GM13977 (cell line): Measurements from ENCODE around the gene ULK1.

ENCODE experiments used
- DNase-seq: peaks from one replicate; pipeline ENCODE4 v3.0.0; 2012; ENCODE audit warnings: low spot score
- in situ Hi-C: fragments of 300-500 bp; cut with MboI; formaldehyde crosslinking; loops from one replicate; pipeline ENCODE4 v1.12.0; 2022; ENCODE audit warnings: low sequenced_read_pairs, low pct_unique_long_range_greater_than_20kb, mixed read lengths, inconsistent platforms; ENCODE audit not compliant: unreplicated experiment
- TF ChIP-seq, protein P1 (sequence below): IDR thresholded peaks from 2 replicates; pipeline ENCODE4 v1.5.1; 2012; ENCODE audit warnings: mild to moderate bottlenecking, control low read depth; ENCODE audit not compliant: insufficient read depth; ENCODE audit errors: extremely low read depth, missing control alignments

Gene ULK1

GRCh38 chr12:131855521-131856142, 38.8 kb upstream of the ULK1 start:
- no peak for DNase-seq
- TF ChIP-seq, protein P1, sequence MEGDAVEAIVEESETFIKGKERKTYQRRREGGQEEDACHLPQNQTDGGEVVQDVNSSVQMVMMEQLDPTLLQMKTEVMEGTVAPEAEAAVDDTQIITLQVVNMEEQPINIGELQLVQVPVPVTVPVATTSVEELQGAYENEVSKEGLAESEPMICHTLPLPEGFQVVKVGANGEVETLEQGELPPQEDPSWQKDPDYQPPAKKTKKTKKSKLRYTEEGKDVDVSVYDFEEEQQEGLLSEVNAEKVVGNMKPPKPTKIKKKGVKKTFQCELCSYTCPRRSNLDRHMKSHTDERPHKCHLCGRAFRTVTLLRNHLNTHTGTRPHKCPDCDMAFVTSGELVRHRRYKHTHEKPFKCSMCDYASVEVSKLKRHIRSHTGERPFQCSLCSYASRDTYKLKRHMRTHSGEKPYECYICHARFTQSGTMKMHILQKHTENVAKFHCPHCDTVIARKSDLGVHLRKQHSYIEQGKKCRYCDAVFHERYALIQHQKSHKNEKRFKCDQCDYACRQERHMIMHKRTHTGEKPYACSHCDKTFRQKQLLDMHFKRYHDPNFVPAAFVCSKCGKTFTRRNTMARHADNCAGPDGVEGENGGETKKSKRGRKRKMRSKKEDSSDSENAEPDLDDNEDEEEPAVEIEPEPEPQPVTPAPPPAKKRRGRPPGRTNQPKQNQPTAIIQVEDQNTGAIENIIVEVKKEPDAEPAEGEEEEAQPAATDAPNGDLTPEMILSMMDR: no peak
- in situ Hi-C loops: no loop called here

DNA sequence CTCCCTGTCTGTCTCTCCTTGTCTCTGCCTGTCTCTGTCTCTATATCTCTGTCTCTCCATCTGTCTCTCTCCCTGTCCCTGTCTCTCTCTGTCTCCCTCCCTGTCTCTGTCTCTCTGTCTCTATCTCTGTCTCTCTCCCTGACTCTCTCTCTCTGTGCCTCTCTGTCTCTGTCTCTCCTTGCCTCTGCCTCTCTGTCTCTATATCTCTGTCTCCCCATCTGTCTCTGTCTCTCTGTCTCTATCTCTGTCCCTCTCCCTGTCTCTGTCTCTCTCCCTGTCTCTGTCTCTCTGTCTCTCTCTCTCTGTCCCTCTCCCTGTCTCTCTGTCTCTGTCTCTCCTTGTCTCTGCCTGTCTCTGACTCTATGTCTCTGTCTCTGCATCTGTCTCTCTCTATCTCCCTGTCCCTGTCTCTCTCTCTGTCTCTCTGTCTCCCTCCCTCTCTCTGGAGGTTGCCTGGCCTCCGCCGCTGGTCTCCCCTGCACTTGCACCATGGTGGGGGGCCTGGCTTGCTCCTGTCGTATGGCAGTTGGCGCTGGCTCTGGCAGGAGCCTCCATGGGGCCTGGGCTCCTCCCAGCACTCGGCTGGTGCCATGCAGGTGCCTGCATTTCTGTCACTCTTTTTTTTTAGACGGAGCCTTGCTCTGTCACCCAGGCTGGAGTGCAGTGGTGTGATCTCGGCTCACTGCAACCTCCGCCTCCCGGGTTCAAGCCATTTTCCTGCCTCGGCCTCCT, 37.9 kb upstream of the ULK1 start:
- DNase-seq: no peak
- TF ChIP-seq, protein P1: no peak
- in situ Hi-C loops: no loop called here

- in situ Hi-C loops: no loop called here
- DNase-seq: no peak
- TF ChIP-seq, protein P1: no peak
Observed at GRCh38 chr12:131857908-131858850, 36.2 kb upstream of the ULK1 start.

- in situ Hi-C loops: no loop called here
- TF ChIP-seq, protein P1: no peak
- DNase-seq: no peak
Observed at GRCh38 chr12:131860472-131861260, 33.8 kb upstream of the ULK1 start.

DNA sequence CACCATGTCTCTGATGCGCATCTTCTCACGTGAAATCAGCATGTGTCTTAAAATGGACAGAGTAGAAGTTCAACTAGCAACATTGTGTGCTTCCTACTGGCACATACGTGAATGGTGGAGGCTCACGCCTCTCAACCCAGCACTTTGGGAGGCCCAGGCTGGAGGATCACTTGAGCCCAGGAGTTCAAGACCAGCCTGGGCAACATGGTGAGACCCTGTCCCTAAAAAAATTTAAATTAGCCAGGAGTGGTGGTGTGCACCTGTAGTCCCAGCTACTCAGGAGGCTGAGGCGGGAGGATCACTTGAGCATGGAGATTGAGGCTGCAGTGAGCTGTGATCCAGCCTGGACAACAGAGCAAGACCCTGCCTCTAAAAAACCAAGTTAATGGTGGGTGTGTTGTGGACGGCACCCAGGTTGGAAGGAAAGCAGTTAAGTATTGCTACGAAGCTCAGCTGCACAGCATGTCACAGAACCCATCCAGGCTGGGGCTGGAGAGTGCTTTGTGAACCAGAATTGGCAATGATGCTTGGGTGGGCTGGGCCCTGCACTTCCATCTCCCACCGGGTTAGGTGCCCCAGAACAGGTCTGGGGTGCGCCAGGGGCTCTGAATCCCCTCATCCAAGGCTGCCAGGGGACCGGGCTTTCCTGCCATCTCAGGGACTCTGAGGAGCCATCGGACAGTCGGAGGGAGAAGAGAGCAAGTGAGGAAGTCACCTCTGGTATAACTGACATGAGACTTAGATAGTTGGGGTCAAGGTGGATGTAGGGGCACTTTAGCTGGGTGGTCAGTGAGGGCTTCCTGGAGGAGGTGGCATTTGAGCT, 33.0 kb upstream of the ULK1 start:
- DNase-seq: no peak
- in situ Hi-C loops: no loop called here
- TF ChIP-seq, protein P1: no peak

GRCh38 chr12:131862084-131862441, 32.4 kb upstream of the ULK1 start:
- DNase-seq: no peak
- TF ChIP-seq, protein P1: no peak
- in situ Hi-C loops: no loop called here
